Measurements from ENCODE around the gene HEBP1. TPM values are rescaled to one million over a fixed set of nuclear protein-coding genes. Genes with fewer than 3 reads are reported as not detected.

The HEBP1 gene
- total RNA-seq, 1 donor from 2014 or later, result 83.8 TPM

Other genes starting within 250 kb of the HEBP1 start
- 165 TPM for gene APOLD1, start 214.6 kb downstream of the HEBP1 start, total RNA-seq
- 60.2 TPM for gene DDX47, start 186.9 kb downstream of the HEBP1 start, total RNA-seq
- 41.5 TPM for gene GPRC5A, start 108.7 kb downstream of the HEBP1 start, total RNA-seq
- gene GPRC5D, start 48.1 kb downstream of the HEBP1 start, total RNA-seq, result not detected
- 8.0 TPM for gene FAM234B, start 44.1 kb upstream of the HEBP1 start, total RNA-seq
- gene GSG1, start 103.4 kb upstream of the HEBP1 start, total RNA-seq, result not detected
- gene EMP1, start 196.5 kb upstream of the HEBP1 start, total RNA-seq, result 1,519 TPM